Fibroblast of lung (primary cell): ENCODE measurements around the gene CXCL17.

Experiments
- CTCF ChIP-seq, 2 donors: IDR thresholded peaks in 1 of 2; conservative IDR thresholded peaks in 1 of 2; 1 replicate in 1 of 2; 2 replicates in 1 of 2; pipeline ENCODE4 v1.5.1; 2011 to 2012; ENCODE audit warnings: low read length in 2 of 2, control low read depth in 1 of 2, inconsistent platforms in 1 of 2, low read depth in 1 of 2, mild to moderate bottlenecking in 1 of 2
- EZH2 ChIP-seq: IDR thresholded peaks from 2 replicates; pipeline ENCODE4 v1.5.1; 2012; ENCODE audit warnings: low read length, control low read depth, mild to moderate bottlenecking; ENCODE audit errors: missing control alignments

- TF ChIP-seq CTCF (conservative IDR thresholded peaks at IDR 0.05 in 1 of 2, IDR thresholded peaks at IDR 0.05 in 1 of 2; ENCODE audit: low read depth in 1 of 2, low read length in 2 of 2) (peak; percentile 37 to 72), EZH2 (no peak)
Measured at GRCh38 chr19:42420055-42420544, 22.6 kb downstream of the CXCL17 start.
